GM23338 (cell line): ENCODE results near the gene TLR1.

Source experiments
- CREB1 ChIP-seq: fragments of 250-450 bp; sonication (Bioruptor Pico); IDR thresholded peaks from 2 replicates; pipeline ENCODE4 v1.5.0; 2020; ENCODE audit warnings: low read depth, mild to moderate bottlenecking, moderate library complexity
- EZH2 ChIP-seq: fragments of 200-600 bp; sonication (generic); IDR thresholded peaks from one replicate; pipeline ENCODE4 v1.8.0; 2017; ENCODE audit warnings: antibody characterized with exemption, mild to moderate bottlenecking, low read depth; ENCODE audit not compliant: unreplicated experiment
- EZH2phosphoT487 ChIP-seq: fragments of 200-600 bp; sonication (generic); IDR thresholded peaks from one replicate; pipeline ENCODE4 v1.8.1; 2018; ENCODE audit warnings: antibody characterized with exemption; ENCODE audit not compliant: unreplicated experiment
- POLR2AphosphoS5 ChIP-seq: IDR thresholded peaks from 2 replicates; pipeline ENCODE4 v1.6.1; 2016; ENCODE audit warnings: antibody characterized with exemption, low read depth
- STAT1 ChIP-seq: IDR thresholded peaks from one replicate; pipeline ENCODE4 v1.6.1; 2016; ENCODE audit warnings: antibody characterized with exemption; ENCODE audit not compliant: unreplicated experiment
- TF ChIP-seq, protein P1 (sequence below), 2 experiments: fragments of 200-600 bp in 1 of 2; sonication (generic) in 1 of 2; conservative IDR thresholded peaks; 2 replicates each; pipeline versions ENCODE4 v1.5.1 to v1.6.1; 2016 to 2017; ENCODE audit warnings: antibody characterized with exemption in 2 of 2, low read depth in 2 of 2, mild to moderate bottlenecking in 2 of 2, moderate library complexity in 1 of 2
- TF ChIP-seq, protein P2 (sequence below): IDR thresholded peaks from one replicate; pipeline ENCODE4 v1.6.1; 2018; ENCODE audit warnings: antibody characterized with exemption; ENCODE audit not compliant: unreplicated experiment

DNA sequence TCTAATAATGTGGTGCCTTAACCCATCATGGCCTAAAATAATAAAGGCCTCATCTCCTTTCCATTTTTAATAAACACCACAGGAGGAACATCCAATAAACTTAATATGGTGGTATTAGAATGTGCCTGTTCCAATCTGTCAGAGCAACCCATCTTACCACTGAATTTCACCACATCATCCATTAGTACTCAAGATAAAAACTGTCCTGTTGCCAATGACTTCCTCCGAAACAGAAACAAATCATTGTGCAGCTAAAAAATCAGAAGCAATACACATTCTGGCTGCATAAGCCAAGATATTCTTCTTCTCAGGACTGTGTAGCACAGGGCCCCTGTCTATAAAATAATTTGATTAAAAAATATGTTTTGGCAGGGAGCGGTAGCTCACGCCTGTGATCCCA, 40.3 kb downstream of the TLR1 start:
- TF ChIP-seq, protein P1, sequence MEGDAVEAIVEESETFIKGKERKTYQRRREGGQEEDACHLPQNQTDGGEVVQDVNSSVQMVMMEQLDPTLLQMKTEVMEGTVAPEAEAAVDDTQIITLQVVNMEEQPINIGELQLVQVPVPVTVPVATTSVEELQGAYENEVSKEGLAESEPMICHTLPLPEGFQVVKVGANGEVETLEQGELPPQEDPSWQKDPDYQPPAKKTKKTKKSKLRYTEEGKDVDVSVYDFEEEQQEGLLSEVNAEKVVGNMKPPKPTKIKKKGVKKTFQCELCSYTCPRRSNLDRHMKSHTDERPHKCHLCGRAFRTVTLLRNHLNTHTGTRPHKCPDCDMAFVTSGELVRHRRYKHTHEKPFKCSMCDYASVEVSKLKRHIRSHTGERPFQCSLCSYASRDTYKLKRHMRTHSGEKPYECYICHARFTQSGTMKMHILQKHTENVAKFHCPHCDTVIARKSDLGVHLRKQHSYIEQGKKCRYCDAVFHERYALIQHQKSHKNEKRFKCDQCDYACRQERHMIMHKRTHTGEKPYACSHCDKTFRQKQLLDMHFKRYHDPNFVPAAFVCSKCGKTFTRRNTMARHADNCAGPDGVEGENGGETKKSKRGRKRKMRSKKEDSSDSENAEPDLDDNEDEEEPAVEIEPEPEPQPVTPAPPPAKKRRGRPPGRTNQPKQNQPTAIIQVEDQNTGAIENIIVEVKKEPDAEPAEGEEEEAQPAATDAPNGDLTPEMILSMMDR (conservative IDR thresholded peaks at IDR 0.05; ENCODE audit: low read depth in 2 of 2) = no peak
- no peak for TF ChIP-seq EZH2
- no peak for TF ChIP-seq STAT1
- no peak for TF ChIP-seq POLR2AphosphoS5
- TF ChIP-seq, protein P2, sequence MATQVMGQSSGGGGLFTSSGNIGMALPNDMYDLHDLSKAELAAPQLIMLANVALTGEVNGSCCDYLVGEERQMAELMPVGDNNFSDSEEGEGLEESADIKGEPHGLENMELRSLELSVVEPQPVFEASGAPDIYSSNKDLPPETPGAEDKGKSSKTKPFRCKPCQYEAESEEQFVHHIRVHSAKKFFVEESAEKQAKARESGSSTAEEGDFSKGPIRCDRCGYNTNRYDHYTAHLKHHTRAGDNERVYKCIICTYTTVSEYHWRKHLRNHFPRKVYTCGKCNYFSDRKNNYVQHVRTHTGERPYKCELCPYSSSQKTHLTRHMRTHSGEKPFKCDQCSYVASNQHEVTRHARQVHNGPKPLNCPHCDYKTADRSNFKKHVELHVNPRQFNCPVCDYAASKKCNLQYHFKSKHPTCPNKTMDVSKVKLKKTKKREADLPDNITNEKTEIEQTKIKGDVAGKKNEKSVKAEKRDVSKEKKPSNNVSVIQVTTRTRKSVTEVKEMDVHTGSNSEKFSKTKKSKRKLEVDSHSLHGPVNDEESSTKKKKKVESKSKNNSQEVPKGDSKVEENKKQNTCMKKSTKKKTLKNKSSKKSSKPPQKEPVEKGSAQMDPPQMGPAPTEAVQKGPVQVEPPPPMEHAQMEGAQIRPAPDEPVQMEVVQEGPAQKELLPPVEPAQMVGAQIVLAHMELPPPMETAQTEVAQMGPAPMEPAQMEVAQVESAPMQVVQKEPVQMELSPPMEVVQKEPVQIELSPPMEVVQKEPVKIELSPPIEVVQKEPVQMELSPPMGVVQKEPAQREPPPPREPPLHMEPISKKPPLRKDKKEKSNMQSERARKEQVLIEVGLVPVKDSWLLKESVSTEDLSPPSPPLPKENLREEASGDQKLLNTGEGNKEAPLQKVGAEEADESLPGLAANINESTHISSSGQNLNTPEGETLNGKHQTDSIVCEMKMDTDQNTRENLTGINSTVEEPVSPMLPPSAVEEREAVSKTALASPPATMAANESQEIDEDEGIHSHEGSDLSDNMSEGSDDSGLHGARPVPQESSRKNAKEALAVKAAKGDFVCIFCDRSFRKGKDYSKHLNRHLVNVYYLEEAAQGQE = no peak
- TF ChIP-seq EZH2phosphoT487 = no peak
- no peak for TF ChIP-seq CREB1
